GM19395 (cell line): Measurements from ENCODE around the gene S100B.
"Not testable (repeated sequence)": the region's sequence is repeated elsewhere in the genome, so short reads cannot be mapped to it uniquely, and the experiment has no call there.

Source experiments
- ATAC-seq: cut with Tn5 transposase; IDR thresholded peaks from one replicate; pipeline ENCODE4 v1.9.1; 2021; ENCODE audit warnings: mild to moderate bottlenecking, moderate library complexity; ENCODE audit not compliant: unreplicated experiment

The S100B gene

GRCh38 chr21:46604975-46605766 is at the start of gene S100B:
S100B (minus strand) TSS chr21:46605082; CDS start chr21:46602415, 2,667 bp downstream.
- ATAC-seq, result no peak

GRCh38 chr21:46651121-46651520 is 46.2 kb upstream of the S100B start:
- ATAC-seq, result no peak

DNA sequence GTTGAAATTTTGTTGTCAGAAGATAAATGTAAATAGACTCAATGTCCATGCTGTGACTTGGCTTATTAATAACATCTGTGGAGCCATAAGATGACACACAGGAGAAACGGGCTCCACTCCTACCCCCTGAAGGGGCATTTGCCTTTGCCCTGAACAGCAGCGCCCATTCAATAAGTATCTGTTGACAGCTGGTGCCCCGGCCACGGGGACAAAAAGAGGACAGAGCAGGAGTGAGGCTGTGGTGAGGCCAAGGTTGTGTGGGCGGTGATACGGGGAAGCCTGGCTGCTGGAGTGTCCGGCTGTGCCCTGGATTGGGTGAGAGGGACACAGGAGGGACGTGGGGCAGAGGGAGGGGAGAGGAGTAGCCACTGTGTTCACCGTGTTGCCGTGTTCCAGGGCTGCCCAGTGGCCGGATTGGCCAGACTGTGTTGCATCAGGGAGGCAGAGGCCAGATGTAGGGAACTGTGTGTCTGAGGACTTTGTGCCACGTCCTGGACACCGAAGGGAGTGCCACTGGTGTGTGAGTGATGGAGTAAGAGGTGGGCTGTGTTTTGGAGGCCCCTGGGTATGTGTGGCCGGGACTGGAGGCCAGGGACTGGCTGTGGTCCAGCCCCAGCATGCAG is 45.7 kb upstream of the S100B start:
- no peak for ATAC-seq

- ATAC-seq, result no peak
These were observed 44.5 kb upstream of the S100B start for GRCh38 chr21:46649356-46649755.

DNA sequence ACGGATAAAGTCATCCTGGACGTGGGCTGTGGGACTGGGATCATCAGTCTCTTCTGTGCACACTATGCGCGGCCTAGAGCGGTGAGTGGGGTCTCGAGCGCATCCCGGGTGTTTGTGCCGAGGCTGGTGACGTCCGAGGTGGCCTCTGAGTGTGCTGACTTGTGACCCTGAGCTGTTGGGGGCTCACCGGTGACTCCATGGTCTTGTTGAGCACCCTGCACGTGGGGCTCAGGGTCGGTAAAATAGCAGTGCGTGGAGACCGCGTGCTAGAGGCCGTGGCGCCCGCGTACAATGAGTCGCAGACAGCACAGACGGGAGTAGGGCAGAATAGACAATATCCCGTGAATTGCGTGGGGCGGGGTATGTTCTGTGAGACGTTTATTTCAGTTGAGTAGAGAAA is 43.7 kb upstream of the S100B start:
- ATAC-seq, result no peak

GRCh38 chr21:46646541-46647154 is 41.8 kb upstream of the S100B start:
- no peak for ATAC-seq

DNA sequence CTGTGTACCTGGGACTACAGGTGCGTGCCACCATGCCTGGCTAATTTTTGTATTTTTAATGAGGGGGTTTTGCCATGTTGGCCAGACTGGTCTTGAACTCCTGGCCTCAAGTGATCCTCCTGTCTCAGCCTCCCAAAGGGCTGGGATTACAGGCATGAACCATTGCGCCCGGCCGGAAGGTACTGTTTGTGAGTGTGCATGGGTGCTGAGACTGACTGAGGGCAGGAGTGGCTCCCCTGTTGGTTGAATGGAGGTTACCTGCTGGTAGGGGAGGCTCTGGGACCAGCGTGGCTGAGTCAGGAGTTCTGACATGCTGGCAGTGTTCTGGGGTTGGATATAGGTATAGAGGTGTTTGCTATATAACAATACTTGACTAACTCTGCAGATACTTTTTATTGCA is 41.0 kb upstream of the S100B start:
- no peak for ATAC-seq

- no peak for ATAC-seq
These were observed 38.7 kb upstream of the S100B start for GRCh38 chr21:46643379-46644177.

GRCh38 chr21:46641656-46642055 is 36.8 kb upstream of the S100B start:
- no peak for ATAC-seq

DNA sequence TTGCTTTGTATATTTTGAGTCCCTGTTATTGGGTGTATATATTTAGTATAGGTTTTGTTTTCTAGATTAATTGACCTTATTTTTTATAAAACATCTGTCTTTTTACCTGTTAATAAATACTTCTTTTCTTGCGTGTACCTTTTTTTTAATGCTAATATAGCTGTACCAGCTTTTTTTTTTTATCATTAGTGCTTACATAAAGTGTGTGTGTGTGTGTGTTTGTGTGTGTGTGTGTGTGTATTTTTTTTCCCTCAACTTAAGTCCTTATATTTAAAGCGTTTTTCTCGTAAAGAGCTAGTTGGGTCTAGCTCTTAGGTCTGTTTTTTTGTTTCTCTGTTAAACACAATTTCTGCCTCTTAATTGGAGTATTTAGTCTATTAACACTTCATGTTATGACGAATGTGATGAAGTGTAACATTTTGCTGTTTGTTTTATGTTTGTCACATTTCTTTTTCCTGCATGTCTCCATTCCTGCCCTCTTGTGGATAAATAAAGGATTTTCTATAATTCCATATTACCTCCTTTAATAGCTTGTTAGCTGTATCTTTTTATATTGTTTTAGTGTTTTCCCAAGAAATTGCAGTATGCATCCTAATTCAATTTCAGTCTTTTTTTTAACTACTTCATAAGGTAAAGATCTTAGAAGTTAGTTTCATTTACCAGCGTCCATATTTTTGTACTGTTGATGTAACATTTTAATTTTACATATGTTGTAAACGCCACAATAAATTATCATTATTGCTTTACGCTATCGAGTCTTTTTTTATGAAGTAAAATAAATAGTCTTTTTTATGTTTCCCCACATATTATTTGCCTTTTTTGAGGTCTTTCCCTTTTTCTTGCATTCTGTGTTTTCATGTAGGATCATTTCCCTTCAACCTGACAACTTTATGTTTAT is 34.9 kb upstream of the S100B start:
- no peak for ATAC-seq

GRCh38 chr21:46637952-46638746 is 33.3 kb upstream of the S100B start:
- ATAC-seq, result no peak

GRCh38 chr21:46636550-46637285 is 31.8 kb upstream of the S100B start:
- no peak for ATAC-seq

GRCh38 chr21:46636181-46636512 is 31.3 kb upstream of the S100B start:
- ATAC-seq, result no peak

DNA sequence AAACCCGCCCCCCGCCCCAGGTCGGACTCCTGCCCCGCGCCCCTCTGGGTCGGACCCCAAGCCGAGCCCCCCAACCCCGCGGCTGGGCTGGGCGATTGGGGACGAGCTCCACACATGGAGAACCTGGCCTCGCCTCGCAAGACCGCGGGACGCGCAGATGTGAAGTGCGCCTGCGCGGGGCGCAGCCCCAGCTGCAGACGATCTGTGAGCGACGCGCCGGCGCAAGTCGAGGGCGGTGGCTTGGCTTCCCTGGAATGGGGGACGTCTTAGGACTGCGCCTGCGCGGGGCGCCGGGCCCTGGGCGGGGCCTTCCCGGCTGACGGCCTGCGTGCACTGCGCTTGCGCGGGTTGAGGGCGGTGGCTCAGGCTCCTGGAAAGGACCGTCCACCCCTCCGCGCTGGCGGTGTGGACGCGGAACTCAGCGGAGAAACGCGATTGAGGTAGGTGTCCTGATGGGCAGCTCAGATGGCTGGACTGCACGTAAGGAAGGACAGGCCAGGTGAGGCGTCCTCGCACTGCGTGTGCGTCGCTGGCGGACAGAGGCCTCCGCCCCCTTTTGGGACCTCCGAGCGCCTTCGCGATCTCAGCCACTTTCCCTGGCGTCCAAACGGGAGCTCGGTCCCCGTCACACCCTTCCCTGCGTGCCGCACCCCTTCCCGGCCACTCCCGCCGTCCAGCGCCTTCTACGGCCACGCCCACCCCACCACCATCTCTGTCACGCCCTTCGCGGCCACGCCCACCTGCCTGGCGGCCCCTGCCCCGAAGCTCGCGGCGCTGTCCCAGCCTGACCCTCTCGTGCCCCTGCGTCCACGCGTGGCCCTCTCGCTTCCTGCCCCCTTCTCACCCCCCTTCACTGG is 30.7 kb upstream of the S100B start, which contains the start of gene PRMT2:
PRMT2 (plus strand) TSS at position 351 of the 857 bp plus-strand sequence. CDS start 1,278 bp downstream, outside the sequence.
- peak; percentile 85 for ATAC-seq

DNA sequence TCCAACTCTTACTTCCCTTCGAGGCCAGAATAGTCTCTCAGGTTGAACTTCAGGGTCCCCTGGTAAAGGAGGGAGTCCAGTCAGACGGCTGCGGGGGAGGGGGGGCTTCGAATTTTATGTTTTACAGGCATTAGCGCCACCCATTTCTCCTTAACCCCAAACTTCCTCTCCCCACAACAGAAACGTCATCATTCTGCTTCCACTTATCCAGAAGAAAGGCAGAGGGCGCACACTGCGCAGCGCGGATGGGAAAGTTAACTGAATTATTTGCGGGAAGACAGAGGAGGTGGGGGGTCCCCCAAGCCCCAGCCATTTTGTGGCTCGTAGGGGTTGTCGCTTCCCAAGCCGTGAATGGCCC is 30.1 kb upstream of the S100B start:
- ATAC-seq, result peak; percentile 8

- no peak for ATAC-seq
These were observed 29.5 kb upstream of the S100B start for GRCh38 chr21:46634427-46634826.

GRCh38 chr21:46633566-46633965 is 28.7 kb upstream of the S100B start:
- ATAC-seq, result no peak

DNA sequence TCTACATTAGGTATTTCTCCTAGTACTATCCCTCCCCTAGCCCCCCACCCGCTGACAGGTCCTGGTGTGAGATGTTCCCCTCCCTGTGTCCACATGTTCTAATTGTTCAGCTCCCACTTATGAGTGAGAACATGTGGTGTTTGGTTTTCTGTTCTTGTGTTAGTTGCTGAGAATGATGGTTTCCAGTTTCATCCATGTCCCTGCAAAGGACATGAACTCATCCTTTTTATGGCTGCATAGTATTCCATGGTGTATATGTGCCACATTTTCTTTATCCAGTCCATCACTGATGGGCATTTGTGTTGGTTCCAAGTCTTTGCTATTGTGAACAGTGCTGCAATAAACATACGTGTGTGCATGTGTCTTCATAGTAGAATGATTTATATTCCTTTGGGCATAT is 26.0 kb upstream of the S100B start:
- ATAC-seq, result not testable (repeated sequence)
